ENCODE measurements around the gene SPRED2.

SPRED2 gene

GRCh38 chr2:65382776-65383357 is 49.5 kb downstream of the SPRED2 start:
- Histone ChIP-seq H3K36me3 (ENCODE audit: insufficient read depth, insufficient read length, low read length) (no peaks in the 10 kb centered on the region), H3K9me3 (ENCODE audit: insufficient read depth, low read length) (no peaks in the 10 kb centered on the region), H3K27me3 (ENCODE audit: insufficient read depth, insufficient read length) (no peaks in the 10 kb centered on the region), H3K4me3 (ENCODE audit: insufficient read length, low read depth) (no peak overlapping the region), H3K4me1 (ENCODE audit: insufficient read depth, insufficient read length) (peaks cover 2% of the 10 kb centered on the region), H3K9ac (ENCODE audit: insufficient read length, low read depth) (no peak overlapping the region)
- DNase-seq (ENCODE audit: low read depth, low spot score), result no peak
- TF ChIP-seq YY1 (IDR thresholded peaks at IDR 0.05; ENCODE audit: insufficient read depth, insufficient read length) (no peak), SUZ12 (IDR thresholded peaks at IDR 0.05; ENCODE audit: extremely low read depth, insufficient read depth, insufficient read length) (no peak), ZNF274 (IDR thresholded peaks at IDR 0.05; ENCODE audit: low read depth, low read length) (no peak)

- DNase-seq (ENCODE audit: low read depth, low spot score), result no peak
- no peak for TF ChIP-seq SUZ12 (IDR thresholded peaks at IDR 0.05; ENCODE audit: extremely low read depth, insufficient read depth, insufficient read length)
- no peak for TF ChIP-seq ZNF274 (IDR thresholded peaks at IDR 0.05; ENCODE audit: low read depth, low read length)
- TF ChIP-seq YY1 (IDR thresholded peaks at IDR 0.05; ENCODE audit: insufficient read depth, insufficient read length), result no peak
- no peak overlapping the region for H3K4me3 ChIP-seq (ENCODE audit: insufficient read length, low read depth)
- H3K9me3 ChIP-seq (ENCODE audit: insufficient read depth, low read length), result no peaks in the 10 kb centered on the region
- no peak overlapping the region for H3K9ac ChIP-seq (ENCODE audit: insufficient read length, low read depth)
- peaks cover 2% of the 10 kb centered on the region for H3K4me1 ChIP-seq (ENCODE audit: insufficient read depth, insufficient read length)
- no peaks in the 10 kb centered on the region for H3K36me3 ChIP-seq (ENCODE audit: insufficient read depth, insufficient read length, low read length)
- no peaks in the 10 kb centered on the region for H3K27me3 ChIP-seq (ENCODE audit: insufficient read depth, insufficient read length)
These were observed 50.1 kb downstream of the SPRED2 start for GRCh38 chr2:65382323-65382722.

- Histone ChIP-seq H3K9me3 (ENCODE audit: insufficient read depth, low read length) (no peaks in the 10 kb centered on the region), H3K4me1 (ENCODE audit: insufficient read depth, insufficient read length) (peaks cover 2% of the 10 kb centered on the region), H3K27me3 (ENCODE audit: insufficient read depth, insufficient read length) (no peaks in the 10 kb centered on the region), H3K4me3 (ENCODE audit: insufficient read length, low read depth) (no peak overlapping the region), H3K36me3 (ENCODE audit: insufficient read depth, insufficient read length, low read length) (no peaks in the 10 kb centered on the region), H3K9ac (ENCODE audit: insufficient read length, low read depth) (no peak overlapping the region)
- DNase-seq (ENCODE audit: low read depth, low spot score), result no peak
- TF ChIP-seq YY1 (IDR thresholded peaks at IDR 0.05; ENCODE audit: insufficient read depth, insufficient read length) (no peak), SUZ12 (IDR thresholded peaks at IDR 0.05; ENCODE audit: extremely low read depth, insufficient read depth, insufficient read length) (no peak), ZNF274 (IDR thresholded peaks at IDR 0.05; ENCODE audit: low read depth, low read length) (no peak)
These were observed 50.8 kb downstream of the SPRED2 start for GRCh38 chr2:65381607-65382051.

GRCh38 chr2:65380255-65380654 is 52.1 kb downstream of the SPRED2 start:
- Histone ChIP-seq H3K27me3 (ENCODE audit: insufficient read depth, insufficient read length) (no peaks in the 10 kb centered on the region), H3K4me1 (ENCODE audit: insufficient read depth, insufficient read length) (peaks cover 2% of the 10 kb centered on the region), H3K36me3 (ENCODE audit: insufficient read depth, insufficient read length, low read length) (no peaks in the 10 kb centered on the region), H3K9me3 (ENCODE audit: insufficient read depth, low read length) (no peaks in the 10 kb centered on the region), H3K4me3 (ENCODE audit: insufficient read length, low read depth) (no peak overlapping the region), H3K9ac (ENCODE audit: insufficient read length, low read depth) (no peak overlapping the region)
- DNase-seq (ENCODE audit: low read depth, low spot score), result no peak
- TF ChIP-seq YY1 (IDR thresholded peaks at IDR 0.05; ENCODE audit: insufficient read depth, insufficient read length) (no peak), SUZ12 (IDR thresholded peaks at IDR 0.05; ENCODE audit: extremely low read depth, insufficient read depth, insufficient read length) (no peak), ZNF274 (IDR thresholded peaks at IDR 0.05; ENCODE audit: low read depth, low read length) (no peak)

GRCh38 chr2:65379721-65380171 is 52.7 kb downstream of the SPRED2 start:
- H3K36me3 ChIP-seq (ENCODE audit: insufficient read depth, insufficient read length, low read length), result no peaks in the 10 kb centered on the region
- TF ChIP-seq YY1 (IDR thresholded peaks at IDR 0.05; ENCODE audit: insufficient read depth, insufficient read length) (no peak), SUZ12 (IDR thresholded peaks at IDR 0.05; ENCODE audit: extremely low read depth, insufficient read depth, insufficient read length) (no peak), ZNF274 (IDR thresholded peaks at IDR 0.05; ENCODE audit: low read depth, low read length) (no peak)
- H3K4me1 ChIP-seq (ENCODE audit: insufficient read depth, insufficient read length), result peaks cover 2% of the 10 kb centered on the region
- H3K27me3 ChIP-seq (ENCODE audit: insufficient read depth, insufficient read length), result no peaks in the 10 kb centered on the region
- no peak for DNase-seq (ENCODE audit: low read depth, low spot score)
- no peaks in the 10 kb centered on the region for H3K9me3 ChIP-seq (ENCODE audit: insufficient read depth, low read length)
- no peak overlapping the region for H3K4me3 ChIP-seq (ENCODE audit: insufficient read length, low read depth)
- no peak overlapping the region for H3K9ac ChIP-seq (ENCODE audit: insufficient read length, low read depth)

- H3K9me3 ChIP-seq (ENCODE audit: insufficient read depth, low read length), result no peaks in the 10 kb centered on the region
- no peak for DNase-seq (ENCODE audit: low read depth, low spot score)
- H3K9ac ChIP-seq (ENCODE audit: insufficient read length, low read depth), result no peak overlapping the region
- TF ChIP-seq ZNF274 (IDR thresholded peaks at IDR 0.05; ENCODE audit: low read depth, low read length) (no peak), SUZ12 (IDR thresholded peaks at IDR 0.05; ENCODE audit: extremely low read depth, insufficient read depth, insufficient read length) (no peak), YY1 (IDR thresholded peaks at IDR 0.05; ENCODE audit: insufficient read depth, insufficient read length) (no peak)
- H3K27me3 ChIP-seq (ENCODE audit: insufficient read depth, insufficient read length), result no peaks in the 10 kb centered on the region
- H3K4me1 ChIP-seq (ENCODE audit: insufficient read depth, insufficient read length), result peaks cover 2% of the 10 kb centered on the region
- H3K36me3 ChIP-seq (ENCODE audit: insufficient read depth, insufficient read length, low read length), result no peaks in the 10 kb centered on the region
- no peak overlapping the region for H3K4me3 ChIP-seq (ENCODE audit: insufficient read length, low read depth)
These were observed 53.2 kb downstream of the SPRED2 start for GRCh38 chr2:65379223-65379622.

- no peak for DNase-seq (ENCODE audit: low read depth, low spot score)
- H3K9ac ChIP-seq (ENCODE audit: insufficient read length, low read depth), result no peak overlapping the region
- peaks cover 2% of the 10 kb centered on the region for H3K4me1 ChIP-seq (ENCODE audit: insufficient read depth, insufficient read length)
- no peak for TF ChIP-seq YY1 (IDR thresholded peaks at IDR 0.05; ENCODE audit: insufficient read depth, insufficient read length)
- no peak for TF ChIP-seq SUZ12 (IDR thresholded peaks at IDR 0.05; ENCODE audit: extremely low read depth, insufficient read depth, insufficient read length)
- TF ChIP-seq ZNF274 (IDR thresholded peaks at IDR 0.05; ENCODE audit: low read depth, low read length), result no peak
- H3K9me3 ChIP-seq (ENCODE audit: insufficient read depth, low read length), result no peaks in the 10 kb centered on the region
- no peak overlapping the region for H3K4me3 ChIP-seq (ENCODE audit: insufficient read length, low read depth)
- no peaks in the 10 kb centered on the region for H3K36me3 ChIP-seq (ENCODE audit: insufficient read depth, insufficient read length, low read length)
- H3K27me3 ChIP-seq (ENCODE audit: insufficient read depth, insufficient read length), result no peaks in the 10 kb centered on the region
These were observed 54.1 kb downstream of the SPRED2 start for GRCh38 chr2:65378290-65378689.
